GM12864 (cell line): ENCODE data around the gene GPR176.
A peak's percentile ranks its signal among the peaks of the same experiment; 100 is the strongest.

Source experiments
- DNase-seq: peaks from one replicate; pipeline ENCODE4 v3.0.0-alpha.2; 2011; ENCODE audit warnings: low read depth
- H3K4me3 ChIP-seq: 2 replicates; pipeline ENCODE4 v1.5.1; 2011; ENCODE audit warnings: mild to moderate bottlenecking, low read depth, low read length, control low read depth
- CTCF ChIP-seq: IDR thresholded peaks from 2 replicates; pipeline ENCODE4 v1.5.1; 2011; ENCODE audit warnings: low read depth, mild to moderate bottlenecking, moderate library complexity, low read length, control low read depth, inconsistent platforms; ENCODE audit errors: missing control alignments

GPR176 gene

GRCh38 chr15:39878406-39878785 is 41.7 kb downstream of the GPR176 start:
- DNase-seq, result no peak
- H3K4me3 ChIP-seq, result no peak overlapping the region
- TF ChIP-seq CTCF, result no peak

- peak; percentile 71 for TF ChIP-seq CTCF
- H3K4me3 ChIP-seq, result no peak overlapping the region
- DNase-seq, result no peak
Observed at GRCh38 chr15:39874890-39875549, 45.0 kb downstream of the GPR176 start.

- no peak overlapping the region for H3K4me3 ChIP-seq
- no peak for TF ChIP-seq CTCF
- DNase-seq, result no peak
Observed at GRCh38 chr15:39873978-39874377, 46.1 kb downstream of the GPR176 start.

GRCh38 chr15:39870537-39870936 is 49.5 kb downstream of the GPR176 start:
- H3K4me3 ChIP-seq, result no peak overlapping the region
- TF ChIP-seq CTCF, result no peak
- DNase-seq, result no peak

- no peak for DNase-seq
- no peak for TF ChIP-seq CTCF
- no peak overlapping the region for H3K4me3 ChIP-seq
Observed at GRCh38 chr15:39869858-39870515, 50.1 kb downstream of the GPR176 start.

- DNase-seq, result no peak
- H3K4me3 ChIP-seq, result no peak overlapping the region
- no peak for TF ChIP-seq CTCF
Observed at GRCh38 chr15:39869254-39869653, 50.8 kb downstream of the GPR176 start.

GRCh38 chr15:39868396-39868795 is 51.7 kb downstream of the GPR176 start:
- TF ChIP-seq CTCF, result no peak
- H3K4me3 ChIP-seq, result no peak overlapping the region
- no peak for DNase-seq
